DLD1 (cell line): ENCODE data around the gene YIF1A.

ENCODE experiments used
- in situ Hi-C: cut with HindIII; loops from 2 replicates; pipeline ENCODE4 v1.10.0; 2017; ENCODE audit warnings: low sequenced_read_pairs

Gene YIF1A

DNA sequence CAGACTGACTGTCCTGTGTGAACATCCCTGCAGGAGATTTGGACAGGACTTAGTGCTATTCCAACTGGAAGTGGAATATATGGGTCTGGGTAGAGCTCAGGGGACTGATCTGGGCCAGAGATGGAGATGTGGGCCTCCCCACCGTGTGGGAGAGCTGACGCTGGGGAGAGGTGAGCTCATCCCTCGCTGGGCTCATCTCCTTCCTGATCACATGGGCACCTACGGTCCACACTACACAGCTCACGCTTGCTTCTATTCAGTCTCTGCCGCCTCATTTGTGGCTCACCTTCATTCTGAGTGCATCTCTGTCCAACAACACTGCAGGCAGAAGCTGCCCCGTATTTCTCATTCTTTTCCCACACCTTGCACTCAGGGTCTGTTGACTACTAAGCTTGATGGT, 37.1 kb downstream of the YIF1A start:
- in situ Hi-C loops, result no loop called here

DNA sequence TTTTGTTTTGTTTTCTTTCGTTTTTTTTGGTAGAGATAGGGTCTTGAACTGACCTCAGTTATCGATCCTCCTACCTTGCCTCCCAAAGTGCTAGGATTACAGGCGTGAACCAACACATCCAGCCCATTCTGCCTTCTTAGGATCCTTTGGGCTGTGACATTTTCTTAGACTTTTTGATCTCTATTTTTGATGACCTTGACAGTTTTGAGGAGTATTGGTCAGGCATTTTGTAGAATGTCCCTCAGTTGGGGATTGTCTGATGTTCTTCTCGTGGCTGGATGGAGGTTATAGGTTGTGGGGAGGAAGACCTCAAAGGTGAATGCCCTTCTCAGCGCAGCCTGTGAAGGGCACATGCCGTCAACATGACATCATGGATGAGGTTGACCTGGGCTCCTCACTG, 40.0 kb downstream of the YIF1A start:
- in situ Hi-C loops, result no loop called here

DNA sequence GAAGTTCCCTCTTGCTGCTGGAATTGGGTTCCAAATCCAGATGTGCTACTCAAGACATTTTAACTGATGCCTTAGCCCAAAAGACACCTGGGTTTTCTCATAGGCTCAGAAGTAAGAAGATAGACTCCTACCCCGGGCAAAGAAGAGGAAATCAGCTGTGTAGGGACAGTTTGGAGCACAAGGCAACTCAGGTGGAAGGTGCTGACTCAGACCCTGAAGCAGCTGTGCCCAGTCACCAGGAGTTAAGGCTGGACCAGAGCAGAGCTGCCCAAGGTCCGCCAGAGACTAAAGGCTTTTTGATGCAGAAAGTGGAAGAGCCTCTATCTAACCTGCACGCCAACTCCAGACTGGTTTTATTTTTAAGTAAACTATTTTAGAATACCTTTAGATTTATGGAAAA, 41.1 kb downstream of the YIF1A start:
- in situ Hi-C loops, result no loop called here

DNA sequence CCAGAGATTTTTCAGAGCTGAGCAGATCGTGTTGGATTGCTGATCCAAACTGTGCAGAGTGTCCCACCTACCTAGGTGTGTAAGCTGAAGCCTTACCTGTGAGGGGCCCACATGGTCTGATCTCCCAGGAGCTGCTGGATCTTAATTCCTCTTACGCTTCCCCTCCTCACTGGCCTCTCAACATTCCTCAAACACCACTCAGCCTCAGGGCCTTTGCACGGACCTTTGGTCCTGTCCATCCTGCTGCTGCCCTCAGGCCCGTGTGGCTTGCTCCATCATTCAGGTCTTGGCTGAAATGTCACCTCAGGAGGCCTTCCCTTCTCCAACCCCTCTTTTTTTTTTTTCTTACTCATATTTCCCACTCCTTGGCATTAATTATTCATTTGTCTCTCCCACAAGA, 41.6 kb downstream of the YIF1A start:
- in situ Hi-C loops, result no loop called here

DNA sequence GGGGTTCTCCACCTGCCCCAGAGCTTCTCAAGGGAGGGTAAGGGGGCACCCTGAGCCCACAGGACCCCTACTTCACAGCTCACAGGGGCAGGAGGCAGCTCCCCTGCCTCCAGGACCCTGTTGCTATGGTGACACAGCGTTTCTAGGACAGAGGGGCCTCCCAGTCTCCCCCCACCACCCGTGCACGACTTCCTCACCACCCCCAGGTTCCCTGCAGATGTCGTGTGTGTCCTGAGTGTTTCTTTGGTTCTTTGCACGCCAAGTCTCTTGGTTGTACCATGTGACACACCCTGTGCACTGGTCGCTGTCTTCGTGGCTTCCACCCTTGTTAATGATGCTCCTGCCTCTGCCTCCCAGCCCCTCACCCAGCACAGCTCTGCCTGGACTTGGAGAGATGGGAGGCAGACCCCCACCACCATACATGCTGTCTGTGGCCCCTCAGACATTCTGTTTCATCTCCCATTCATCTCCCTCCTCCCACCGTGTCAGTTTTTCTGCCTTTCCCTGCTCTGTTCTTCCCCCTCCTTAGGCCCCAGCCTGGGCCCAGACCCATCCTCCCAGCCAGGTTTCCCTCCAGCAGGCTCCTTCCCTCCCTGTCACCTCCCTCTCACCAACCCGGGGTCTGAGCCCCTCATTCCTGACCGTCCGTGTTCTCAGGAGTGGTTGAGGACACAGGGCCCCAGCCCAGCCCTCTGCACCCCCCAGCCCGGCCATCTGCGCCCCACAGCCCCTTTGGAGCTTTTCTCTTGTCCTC, 45.0 kb downstream of the YIF1A start:
- in situ Hi-C loops, result no loop called here

DNA sequence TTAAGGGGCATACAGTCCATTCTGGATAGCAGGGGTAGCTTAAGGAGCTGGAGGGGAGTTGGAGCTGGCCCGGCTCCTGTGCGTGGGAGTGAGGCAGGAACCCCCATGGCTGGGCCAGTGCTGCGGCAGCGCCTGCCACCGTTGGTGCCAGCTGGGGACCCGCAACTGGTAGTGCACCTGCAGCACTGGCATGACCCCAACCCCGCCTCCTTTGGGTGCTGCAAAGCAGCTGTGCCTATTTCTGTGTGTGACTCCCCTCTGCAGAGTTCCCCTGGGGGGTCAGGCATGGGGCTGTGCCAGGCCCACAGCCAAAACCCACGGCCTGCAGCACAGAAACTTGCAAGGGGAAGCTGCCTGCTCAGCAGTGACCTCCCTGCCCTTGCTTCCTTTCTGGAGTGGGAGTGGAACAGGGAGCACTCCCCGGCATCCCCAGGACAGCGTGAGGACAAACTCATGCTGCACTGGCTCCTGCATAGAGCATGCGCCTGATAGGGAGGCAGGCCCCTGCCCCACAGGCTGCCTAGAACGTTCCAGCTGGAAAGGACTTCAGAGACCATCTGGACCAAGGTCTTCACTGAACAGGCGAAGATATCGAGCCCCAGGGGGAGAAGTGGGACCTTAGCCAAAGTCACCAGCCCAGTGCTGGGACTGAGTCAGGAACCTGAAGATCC, 46.7 kb downstream of the YIF1A start:
- in situ Hi-C loops, result no loop called here

DNA sequence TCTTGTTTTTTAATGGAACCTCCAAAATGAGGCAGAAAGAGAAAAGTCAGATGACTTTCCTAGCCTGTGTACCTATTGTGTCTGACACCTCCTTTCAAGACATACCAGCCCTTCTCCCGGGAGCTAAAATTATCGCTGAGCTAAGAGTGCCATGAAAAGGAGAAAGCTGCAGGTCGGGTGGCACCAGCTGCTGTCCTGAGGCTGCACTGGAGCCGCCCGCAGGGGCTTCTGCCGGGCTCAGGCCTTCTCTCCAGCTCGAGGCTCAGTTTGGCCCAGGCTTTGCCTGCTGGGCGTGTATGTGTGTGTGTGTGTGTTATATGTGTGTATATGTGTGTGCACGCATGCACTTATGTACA, 48.2 kb downstream of the YIF1A start:
- in situ Hi-C loops, result no loop called here

DNA sequence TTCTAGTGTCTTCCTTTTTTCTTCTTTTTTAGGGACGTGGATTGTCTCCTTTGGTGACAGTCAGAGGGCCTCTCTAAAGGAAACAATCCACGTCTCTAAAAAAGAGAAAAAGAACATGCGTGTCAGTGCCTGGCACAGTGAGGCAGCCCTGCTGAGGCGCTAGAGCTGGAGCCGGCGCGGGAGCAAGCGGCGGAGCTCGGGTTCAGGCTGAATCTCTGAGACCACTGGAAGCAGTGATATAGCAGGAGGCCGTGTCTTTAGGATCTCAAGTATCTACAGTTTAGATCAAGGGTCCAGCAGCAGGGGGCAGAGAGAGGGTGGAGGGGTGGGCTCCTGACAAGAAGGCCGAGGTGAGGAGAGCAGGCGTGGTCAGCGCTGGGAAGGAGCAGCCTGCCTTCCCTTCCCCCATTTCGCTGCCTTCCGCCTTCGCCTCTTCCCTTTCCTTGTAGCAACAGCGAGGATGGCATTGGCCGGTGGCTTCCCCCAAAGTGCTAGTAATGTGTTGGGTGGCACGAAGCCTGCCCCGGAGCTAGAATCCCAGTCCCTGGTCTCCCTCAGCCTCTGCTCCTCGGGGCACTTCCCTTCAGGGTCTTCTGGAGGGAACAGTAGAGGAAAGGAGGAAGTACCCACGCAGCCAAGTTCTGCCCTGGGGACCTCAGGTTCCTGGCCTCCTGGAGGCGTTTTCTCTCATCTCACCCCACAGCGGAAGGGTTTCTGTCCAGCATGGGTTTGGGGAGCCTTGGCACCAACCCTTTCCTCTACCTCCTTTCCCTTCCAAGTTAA, 48.8 kb downstream of the YIF1A start:
- in situ Hi-C loops, result no loop called here

DNA sequence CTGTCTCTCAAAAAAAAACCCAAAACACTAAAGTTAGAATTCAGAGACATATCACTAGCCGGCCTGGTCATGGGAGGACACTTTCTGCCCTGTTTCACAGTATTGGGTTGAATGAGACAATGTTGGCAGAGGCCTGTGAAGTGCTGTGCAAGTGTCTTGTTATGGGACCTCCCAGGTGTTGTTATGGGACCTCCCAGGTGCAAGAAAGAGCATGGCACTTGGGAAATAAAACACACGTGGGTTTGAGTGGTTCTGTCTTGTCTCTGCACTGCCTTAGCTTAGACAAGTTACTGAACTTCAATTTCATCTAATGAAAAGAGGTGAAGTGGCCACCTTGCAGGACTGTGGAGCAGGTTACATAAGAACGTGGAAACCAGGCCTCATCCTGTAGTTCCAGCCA, 49.4 kb downstream of the YIF1A start:
- in situ Hi-C loops, result no loop called here

DNA sequence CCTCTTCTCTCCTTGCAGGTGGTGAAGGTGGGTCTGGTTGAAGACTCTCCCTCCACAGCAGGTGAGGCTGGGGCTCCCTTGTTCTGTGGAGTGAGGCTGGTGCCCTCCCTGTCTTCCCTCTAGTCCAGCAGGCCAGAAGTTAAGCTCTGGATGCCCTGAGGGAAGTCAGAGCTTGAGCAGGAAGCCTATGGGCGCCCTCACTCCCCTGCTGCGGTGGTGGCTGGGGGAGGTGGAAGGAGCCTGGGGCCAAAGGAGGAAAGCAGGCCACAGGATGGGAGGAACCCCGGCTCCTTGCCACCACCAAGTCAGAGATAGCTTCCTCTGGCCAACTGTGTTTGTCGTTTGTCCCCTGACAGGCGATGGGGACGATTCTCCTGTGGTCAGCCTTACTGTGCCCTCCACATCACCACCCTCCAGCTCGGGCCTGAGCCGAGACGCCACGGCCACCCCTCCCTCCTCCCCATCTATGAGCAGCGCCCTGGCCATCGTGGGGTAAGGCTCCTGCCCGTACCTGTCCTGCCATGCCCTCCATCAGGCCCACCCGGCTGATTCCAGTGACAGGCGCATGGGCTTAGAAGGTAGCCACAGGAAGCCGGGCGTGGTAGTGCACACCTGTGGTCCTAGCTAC, 50.0 kb downstream of the YIF1A start:
- in situ Hi-C loops, result no loop called here

DNA sequence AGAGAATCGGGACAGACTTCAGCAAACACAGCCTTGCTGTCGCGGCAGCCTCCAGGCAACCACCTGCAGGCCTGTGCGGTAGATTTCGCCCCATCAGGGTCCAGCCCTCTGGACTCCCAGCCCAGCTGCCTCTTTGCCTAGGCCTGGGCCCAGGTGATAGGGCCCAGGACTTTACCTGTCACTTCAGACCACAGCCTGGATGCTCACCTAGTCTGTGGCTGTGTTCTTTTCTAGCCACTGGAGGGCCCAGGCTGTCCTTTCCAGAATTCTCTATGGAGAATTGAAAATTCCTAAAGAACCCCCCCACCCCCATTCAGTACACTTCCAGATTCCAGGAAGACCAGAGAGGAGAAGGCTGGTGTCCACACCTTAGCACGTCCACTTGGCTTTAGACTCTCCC, 51.1 kb downstream of the YIF1A start:
- in situ Hi-C loops, result no loop called here

DNA sequence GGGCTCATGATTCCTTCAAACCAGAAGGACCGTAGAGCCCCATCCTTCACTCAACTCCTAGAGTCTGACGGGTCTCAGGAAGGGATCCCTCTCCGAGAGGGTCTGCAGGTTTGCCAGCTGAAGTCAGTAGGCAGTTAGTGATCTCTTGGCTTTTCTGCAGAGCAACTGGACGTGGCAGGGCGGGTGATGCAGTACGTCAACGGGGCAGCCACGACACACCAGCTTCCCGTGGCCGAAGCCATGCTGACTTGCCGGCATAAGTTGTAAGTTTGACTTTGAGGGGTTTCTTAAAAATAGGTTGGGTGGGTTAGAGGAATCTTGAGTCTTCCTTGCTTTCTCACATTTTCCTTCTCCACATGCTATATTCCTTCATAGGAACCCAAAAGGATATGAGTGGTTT, 53.8 kb downstream of the YIF1A start:
- in situ Hi-C loops, result no loop called here
